K562 (cell line): ENCODE measurements around the gene PEX3. TPM values are rescaled to one million over a fixed set of nuclear protein-coding genes. Genes with fewer than 3 reads are reported as not detected.

Experiments used
- ATAC-seq: fragments of 200-7000 bp; cut with Tn5 transposase; 3 replicates; pipeline ENCODE4 v1.9.1; 2020; ENCODE audit warnings: moderate library complexity
- BruUV-seq: library from RNA; stranded (reverse); fragments of 400-500 nt; replicated peaks from 2 replicates; lab custom pipeline; 2021; lab: Mats Ljungman, UMichigan
- CTCF ChIA-PET: fragments of 300-600 bp; formaldehyde crosslinking; extraction: SDS; loops from one replicate; lab custom pipeline; 2021; ENCODE audit warnings: low intra/inter-chr PET ratio; lab: Yijun Ruan, JAX
- POLR2A ChIA-PET: fragments of 300-600, 350-650 bp; sonication (Branson Sonifier 250); formaldehyde crosslinking; extraction: SDS; loops from one replicate; lab custom pipeline; 2021; ENCODE audit warnings: antibody characterized with exemption, inconsistent platforms; lab: Yijun Ruan, JAX
- DNase-seq, 4 experiments: peaks; one replicate each; pipeline versions ENCODE4 v3.0.0 to v3.0.0-alpha.2; 2011 to 2018; ENCODE audit warnings: low spot score in 3 of 4, mixed read lengths in 3 of 4; ENCODE audit errors: extremely low read depth in 1 of 4
- FAIRE-seq: peaks from 2 replicates; lab custom pipeline; 2011; peaks lifted over from hg19 to GRCh38; lab: Jason Lieb, UNC
- H2AFZ ChIP-seq: 2 replicates; pipeline ENCODE4 v1.6.0; 2011; ENCODE audit warnings: low read depth, low read length, control low read depth, inconsistent platforms
- H3K27ac ChIP-seq: fragments of 200-600 bp; 3 replicates; pipeline ENCODE4 v1.8.0; 2011; ENCODE audit warnings: low read depth, mild to moderate bottlenecking, control low read depth, inconsistent platforms, low read length, moderate library complexity, mixed read lengths; ENCODE audit errors: extremely low read depth
- H3K27me3 ChIP-seq, 2 experiments: fragments of 300-600 bp in 1 of 2; 2 replicates in 1 of 2; 3 replicates in 1 of 2; pipeline versions ENCODE4 v1.6.0 to v1.8.0; 2011; ENCODE audit warnings: inconsistent platforms in 2 of 2, low read length in 2 of 2, mild to moderate bottlenecking in 1 of 2, mixed read lengths in 1 of 2, moderate library complexity in 1 of 2; ENCODE audit not compliant: control insufficient read depth in 2 of 2, insufficient read depth in 2 of 2
- H3K36me3 ChIP-seq: fragments of 300-600 bp; 3 replicates; pipeline ENCODE4 v1.8.0; 2011; ENCODE audit warnings: mild to moderate bottlenecking, low read length, inconsistent platforms; ENCODE audit not compliant: control insufficient read depth, insufficient read depth
- H3K4me1 ChIP-seq, 2 experiments: fragments of 200-600 bp in 1 of 2; replicated peaks in 1 of 2; 2 replicates in 1 of 2; 3 replicates in 1 of 2; pipeline versions ENCODE4 v1.5.1 to v1.8.0; 2011; ENCODE audit warnings: inconsistent platforms in 2 of 2, low read length in 2 of 2, mild to moderate bottlenecking in 1 of 2, mixed read lengths in 1 of 2, moderate library complexity in 1 of 2; ENCODE audit not compliant: control insufficient read depth in 2 of 2, insufficient read depth in 2 of 2
- H3K4me2 ChIP-seq: 2 replicates; pipeline ENCODE4 v1.6.1; 2011; ENCODE audit warnings: low read length, control low read depth, inconsistent platforms, mixed read lengths; ENCODE audit not compliant: insufficient read depth
- H3K4me3 ChIP-seq: fragments of 200-600 bp; sonication (generic), shearing (Covaris generic); 2 replicates; pipeline ENCODE4 v1.5.1; 2016; ENCODE audit warnings: control low read depth, inconsistent platforms
- H3K79me2 ChIP-seq: fragments of 200-600 bp; 3 replicates; pipeline ENCODE4 v1.8.0; 2011; ENCODE audit warnings: low read length, inconsistent platforms; ENCODE audit not compliant: control insufficient read depth, insufficient read depth
- H3K9ac ChIP-seq, 2 experiments: 2 replicates each; pipeline versions ENCODE4 v1.6.0 to v1.6.1; 2011; ENCODE audit warnings: low read depth in 2 of 2, low read length in 2 of 2, control low read depth in 1 of 2, inconsistent platforms in 1 of 2, mild to moderate bottlenecking in 1 of 2, mixed read lengths in 1 of 2; ENCODE audit not compliant: insufficient read depth in 1 of 2
- H3K9me1 ChIP-seq: one replicate; pipeline ENCODE4 v1.6.0; 2011; ENCODE audit warnings: inconsistent platforms, mild to moderate bottlenecking, low read length, moderate library complexity; ENCODE audit not compliant: control insufficient read depth, insufficient read depth
- H3K9me3 ChIP-seq: replicated peaks from 2 replicates; pipeline ENCODE4 v1.5.1; 2011; ENCODE audit warnings: low read depth, low read length, inconsistent platforms; ENCODE audit not compliant: control insufficient read depth, insufficient read depth
- H4K20me1 ChIP-seq: replicated peaks from 2 replicates; pipeline ENCODE4 v1.6.1; 2011; ENCODE audit warnings: low read length, inconsistent platforms, mixed read lengths; ENCODE audit not compliant: control insufficient read depth, insufficient read depth
- ARNT ChIP-seq, 2 experiments: fragments of 450-650 bp; IDR thresholded peaks; 2 replicates each; pipeline ENCODE4 v1.6.1; 2016; ENCODE audit warnings: mild to moderate bottlenecking in 1 of 2
- CTCF ChIP-seq, 3 experiments: IDR thresholded peaks in 2 of 3; conservative IDR thresholded peaks in 1 of 3; 2 replicates each; pipeline ENCODE4 v1.5.1; 2011 to 2012; ENCODE audit warnings: low read length in 3 of 3, mild to moderate bottlenecking in 3 of 3, control low read depth in 2 of 3, improper control_type of control experiment in 1 of 3, inconsistent platforms in 1 of 3, low read depth in 1 of 3, mixed read lengths in 1 of 3, moderate library complexity in 1 of 3; ENCODE audit not compliant: insufficient read depth in 2 of 3
- RAD21 ChIP-seq, 2 experiments: fragments of 250-450 bp in 1 of 2; fragments of 450-650 bp in 1 of 2; sonication (Bioruptor Pico) in 1 of 2; formaldehyde crosslinking in 1 of 2; IDR thresholded peaks in 1 of 2; conservative IDR thresholded peaks in 1 of 2; 2 replicates each; pipeline versions ENCODE4 v1.4.0 to v1.8.0; 2020 to 2022; ENCODE audit warnings: mild to moderate bottlenecking in 2 of 2, moderate library complexity in 1 of 2
- RBM39 ChIP-seq: fragments of 200-400 bp; formaldehyde crosslinking; optimal IDR thresholded peaks from 2 replicates; pipeline ENCODE3; 2018; ENCODE audit warnings: low read depth, low read length
- SP2 ChIP-seq: IDR thresholded peaks from 2 replicates; pipeline ENCODE4 v1.6.1; 2011; ENCODE audit warnings: mild to moderate bottlenecking, low read depth, low read length, moderate library complexity; ENCODE audit not compliant: poor library complexity, severe bottlenecking; ENCODE audit errors: extremely low read depth
- ZFP1 ChIP-seq: fragments of 450-650 bp; formaldehyde crosslinking; IDR thresholded peaks from 2 replicates; pipeline ENCODE4 v1.4.0; 2020; ENCODE audit warnings: mild to moderate bottlenecking, mixed read lengths
- WGBS: fragments of 100-300 bp; shearing (Covaris generic); methylation state at CpG from one replicate; pipeline ENCODE4 v1.1.6; 2016; ENCODE audit warnings: low coverage, mixed read lengths; ENCODE audit not compliant: insufficient coverage; ENCODE audit errors: missing lambda C conversion rate; 5-methylcytosine and 5-hydroxymethylcytosine counted together
- in situ Hi-C: fragments of 300-500 bp; cut with MboI; formaldehyde crosslinking; loops from 4 replicates; pipeline ENCODE4 v1.15.0; 2018; ENCODE audit warnings: inconsistent platforms, mixed read lengths
- intact Hi-C: fragments of 100-400 bp; cut with micrococcal nuclease; formaldehyde crosslinking; loops from 2 replicates; pipeline ENCODE4 v1.14.2; 2022
- polyA plus RNA-seq, 8 experiments: library from polyadenylated mRNA; depleted of rRNA in 4 of 8; stranded (reverse) in 5 of 8; unstranded in 3 of 8; fragments of >200 nt; fragmentation: Nextera tagmentation in 2 of 8; fragmentation: Illumina TruSeq in 1 of 8; extraction: Ambion mirVana in 2 of 8; extraction: Trizol in 1 of 8; gene quantifications; 2 replicates each; pipeline versions ENCODE4 v1.2.1 to v1.2.3, GENCODE V29; 2011 to 2014; ENCODE audit warnings: inconsistent platforms in 1 of 8, missing spikeins in 1 of 8
- total RNA-seq, 7 experiments: library from RNA; depleted of rRNA in 6 of 7; stranded (reverse); fragments of >200 nt in 6 of 7; fragmentation: Illumina TruSeq in 2 of 7; extraction: Trizol in 2 of 7; gene quantifications; 2 replicates each; pipeline versions ENCODE4 v1.2.1 to v1.2.3, GENCODE V29; 2011 to 2021; ENCODE audit warnings: low replicate concordance in 1 of 7
- TF ChIP-seq, protein P1 (sequence below): sonication (generic); formaldehyde crosslinking; IDR thresholded peaks from 2 replicates; pipeline ENCODE4 v1.9.0; 2022; ENCODE audit warnings: mild to moderate bottlenecking, missing genetic modification reagents
- TF ChIP-seq, protein P2 (sequence below): fragments of 250-450 bp; sonication (Bioruptor Pico); IDR thresholded peaks from 2 replicates; pipeline ENCODE4 v1.5.0; 2021; ENCODE audit warnings: mild to moderate bottlenecking, borderline replicate concordance

PEX3 gene
- total and polyA plus RNA-seq, 9 of the 15 experiments (the other 6 are each of a cell fraction or from before 2014, with no cell fraction given): 17.3 to 69.6 (median 32.7) TPM

DNA sequence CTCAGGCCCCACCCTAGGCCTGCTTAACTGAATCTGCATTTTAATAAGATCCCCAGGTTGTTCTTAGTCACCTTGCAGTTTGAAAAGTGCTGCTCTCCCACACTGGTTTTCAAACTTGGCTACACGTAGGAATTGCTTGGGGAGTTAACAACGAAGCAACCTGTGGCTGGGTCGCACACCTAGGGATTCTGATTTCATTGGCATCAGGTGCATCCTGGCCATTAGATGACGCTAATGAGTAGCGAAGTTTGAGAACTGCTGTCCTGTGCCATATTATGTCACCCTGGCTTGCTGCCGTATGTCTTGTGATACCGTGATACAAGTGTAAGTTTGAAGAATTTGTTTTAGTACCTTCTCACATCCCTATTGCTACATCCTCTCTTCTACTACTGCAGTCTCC lies 89.1 kb downstream of the PEX3 start:
- Histone ChIP-seq H3K4me2 (no peak overlapping the region), H3K36me3 (no peaks in the 10 kb centered on the region), H3K4me3 (no peak overlapping the region), H3K27me3 (peaks cover 24 to 34% of the 10 kb centered on the region in 2 experiments), H4K20me1 (no peaks in the 10 kb centered on the region), H3K4me1 (peaks cover 0 to 7% of the 10 kb centered on the region in 2 experiments; a peak in 2 of 5 replicates), H3K9ac (no peak overlapping the region), H3K27ac (no peak overlapping the region), H3K79me2 (no peaks in the 10 kb centered on the region), H2AFZ (no peak overlapping the region), H3K9me1 (no peaks in the 10 kb centered on the region), H3K9me3 (no peaks in the 10 kb centered on the region)
- 11% methylated on average over 7 of the region's 7 CpGs for WGBS
- CTCF ChIA-PET: no interaction called here
- no TSS peak for BruUV-seq
- DNase-seq: no peak
- intact Hi-C loops: no loop called here
- peak; percentile 40 for FAIRE-seq
- POLR2A ChIA-PET: no interaction called here
- ATAC-seq: peak; percentile 54
- in situ Hi-C loops: no loop called here
- TF ChIP-seq SP2 (no peak), RAD21 (CRISPR knock-in tag; conservative IDR thresholded peaks at IDR 0.05 in 1 of 2, IDR thresholded peaks at IDR 0.05 in 1 of 2) (peak in 1 of 2 experiments; percentile 17; a peak in 1 of 4 replicates), RBM39 (no peak), ZFP1 (no peak), ARNT (IDR thresholded peaks at IDR 0.05) (no peak), CTCF (IDR thresholded peaks at IDR 0.05 in 2 of 3, conservative IDR thresholded peaks at IDR 0.05 in 1 of 3; ENCODE audit: insufficient read depth in 2 of 3, low read depth in 1 of 3, low read length in 3 of 3) (peak in 2 of 3 experiments; percentile 13 to 35; a peak in 1 of 6 replicates)
- TF ChIP-seq, protein P1, sequence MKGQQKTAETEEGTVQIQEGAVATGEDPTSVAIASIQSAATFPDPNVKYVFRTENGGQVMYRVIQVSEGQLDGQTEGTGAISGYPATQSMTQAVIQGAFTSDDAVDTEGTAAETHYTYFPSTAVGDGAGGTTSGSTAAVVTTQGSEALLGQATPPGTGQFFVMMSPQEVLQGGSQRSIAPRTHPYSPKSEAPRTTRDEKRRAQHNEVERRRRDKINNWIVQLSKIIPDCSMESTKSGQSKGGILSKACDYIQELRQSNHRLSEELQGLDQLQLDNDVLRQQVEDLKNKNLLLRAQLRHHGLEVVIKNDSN: no peak
- TF ChIP-seq, protein P2, sequence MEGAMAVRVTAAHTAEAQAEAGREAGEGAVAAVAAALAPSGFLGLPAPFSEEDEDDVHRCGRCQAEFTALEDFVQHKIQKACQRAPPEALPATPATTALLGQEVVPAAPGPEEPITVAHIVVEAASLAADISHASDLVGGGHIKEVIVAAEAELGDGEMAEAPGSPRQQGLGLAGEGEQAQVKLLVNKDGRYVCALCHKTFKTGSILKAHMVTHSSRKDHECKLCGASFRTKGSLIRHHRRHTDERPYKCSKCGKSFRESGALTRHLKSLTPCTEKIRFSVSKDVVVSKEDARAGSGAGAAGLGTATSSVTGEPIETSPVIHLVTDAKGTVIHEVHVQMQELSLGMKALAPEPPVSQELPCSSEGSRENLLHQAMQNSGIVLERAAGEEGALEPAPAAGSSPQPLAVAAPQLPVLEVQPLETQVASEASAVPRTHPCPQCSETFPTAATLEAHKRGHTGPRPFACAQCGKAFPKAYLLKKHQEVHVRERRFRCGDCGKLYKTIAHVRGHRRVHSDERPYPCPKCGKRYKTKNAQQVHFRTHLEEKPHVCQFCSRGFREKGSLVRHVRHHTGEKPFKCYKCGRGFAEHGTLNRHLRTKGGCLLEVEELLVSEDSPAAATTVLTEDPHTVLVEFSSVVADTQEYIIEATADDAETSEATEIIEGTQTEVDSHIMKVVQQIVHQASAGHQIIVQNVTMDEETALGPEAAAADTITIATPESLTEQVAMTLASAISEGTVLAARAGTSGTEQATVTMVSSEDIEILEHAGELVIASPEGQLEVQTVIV: no peak
